RWPE1 (cell line): ENCODE results near the gene UBN2.
"Not testable (repeated sequence)": the region's sequence is repeated elsewhere in the genome, so short reads cannot be mapped to it uniquely, and the experiment has no call there.

Experiments used
- CTCF ChIA-PET: fragments of 350-600 bp; sonication (Branson Sonifier 250); formaldehyde crosslinking; extraction: SDS; loops from one replicate; lab custom pipeline; 2021; lab: Yijun Ruan, JAX
- POLR2A ChIA-PET: fragments of 400-600 bp; formaldehyde crosslinking; extraction: SDS; loops from one replicate; lab custom pipeline; 2020; ENCODE audit warnings: antibody characterized with exemption; ENCODE audit not compliant: low non-redundant PET; lab: Yijun Ruan, JAX
- DNase-seq: peaks from one replicate; pipeline ENCODE4 v3.0.0; 2012; ENCODE audit warnings: low spot score
- H3K27ac ChIP-seq: fragments of 450-650 bp; 2 replicates; pipeline ENCODE4 v1.5.1; 2017
- CTCF ChIP-seq: fragments of 450-650 bp; conservative IDR thresholded peaks from 2 replicates; pipeline ENCODE4 v1.5.1; 2017; ENCODE audit warnings: low read depth, mild to moderate bottlenecking

The UBN2 gene

GRCh38 chr7:139189357-139189756, 41.7 kb upstream of the UBN2 start:
- POLR2A ChIA-PET: no interaction called here
- no peak overlapping the region for H3K27ac ChIP-seq
- no peak for DNase-seq
- CTCF ChIA-PET: no interaction called here
- TF ChIP-seq CTCF: no peak

- POLR2A ChIA-PET: no interaction called here
- no peak for TF ChIP-seq CTCF
- CTCF ChIA-PET: no interaction called here
- H3K27ac ChIP-seq: no peak overlapping the region
- no peak for DNase-seq
Measured at GRCh38 chr7:139192014-139192706, 38.9 kb upstream of the UBN2 start.

GRCh38 chr7:139200382-139200781, 30.7 kb upstream of the UBN2 start:
- no peak for DNase-seq
- TF ChIP-seq CTCF: no peak
- ChIA-PET POLR2A (no interaction called here), CTCF (no interaction called here)
- H3K27ac ChIP-seq: no peak overlapping the region

GRCh38 chr7:139203992-139204391, 27.0 kb upstream of the UBN2 start:
- CTCF ChIA-PET: no interaction called here
- POLR2A ChIA-PET: no interaction called here
- H3K27ac ChIP-seq: no peak overlapping the region
- no peak for TF ChIP-seq CTCF
- DNase-seq: no peak

GRCh38 chr7:139205843-139206242, 25.2 kb upstream of the UBN2 start:
- TF ChIP-seq CTCF: no peak
- POLR2A ChIA-PET: no interaction called here
- CTCF ChIA-PET: no interaction called here
- no peak for DNase-seq
- H3K27ac ChIP-seq: no peak overlapping the region

- CTCF ChIA-PET: no interaction called here
- TF ChIP-seq CTCF: no peak
- no peak overlapping the region for H3K27ac ChIP-seq
- POLR2A ChIA-PET: no interaction called here
- no peak for DNase-seq
Measured at GRCh38 chr7:139212133-139212532, 18.9 kb upstream of the UBN2 start.

- DNase-seq, CTCF ChIA-PET, POLR2A ChIA-PET, H3K27ac ChIP-seq: not testable (repeated sequence)
Measured at GRCh38 chr7:139213489-139213888, 17.5 kb upstream of the UBN2 start.
